GM19238 (cell line): ENCODE results near the gene ARFIP2.

Experiments used
- DNase-seq: peaks from one replicate; pipeline ENCODE4 v3.0.0; 2011; ENCODE audit warnings: low spot score; ENCODE audit not compliant: insufficient read length

The ARFIP2 gene

DNA sequence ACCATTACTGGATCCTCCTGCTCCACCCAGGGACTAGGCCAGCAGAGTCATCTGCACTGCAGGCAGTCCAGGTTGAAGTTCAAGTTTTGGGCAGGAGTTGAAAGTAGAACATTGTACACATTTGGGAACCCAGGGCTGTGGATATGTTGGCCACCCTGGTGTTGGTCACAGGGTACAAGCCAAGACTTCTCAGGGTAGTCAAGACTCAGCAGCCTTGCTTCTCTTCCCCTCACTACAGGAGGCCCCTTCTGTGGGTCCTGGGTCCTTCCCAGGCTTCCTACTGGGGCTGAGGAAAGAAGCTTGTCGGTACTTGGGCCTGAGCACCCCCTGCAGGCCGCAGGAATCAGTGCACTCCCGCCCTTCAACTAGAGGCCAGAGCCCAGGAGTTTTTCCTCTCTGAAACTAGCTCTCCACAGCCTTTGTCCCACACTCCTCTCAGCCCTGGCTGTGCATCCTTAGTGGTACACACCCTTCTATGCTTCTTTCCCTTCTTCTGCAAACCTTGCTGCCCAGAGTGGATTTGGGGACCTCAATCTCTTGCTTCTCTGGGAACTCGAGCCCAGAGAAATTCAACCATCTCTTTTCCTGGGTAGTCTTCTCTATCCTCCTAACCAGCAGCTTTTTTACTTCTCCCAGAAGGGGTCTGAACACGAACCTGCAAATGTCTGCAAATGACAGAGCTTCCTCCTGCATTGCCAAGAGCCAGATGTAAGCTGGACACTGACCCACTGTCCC is 37.7 kb downstream of the ARFIP2 start:
- peak; percentile 55 for DNase-seq

GRCh38 chr11:6442441-6442840 is 38.7 kb downstream of the ARFIP2 start:
- no peak for DNase-seq

GRCh38 chr11:6440906-6441358 is 40.2 kb downstream of the ARFIP2 start, which contains the start of gene HPX:
TSS of gene HPX (minus strand) at chr11:6440987. CDS start at chr11:6440963, 24 bp downstream.
- no peak for DNase-seq

GRCh38 chr11:6438979-6439571 is 42.1 kb downstream of the ARFIP2 start:
- no peak for DNase-seq

DNA sequence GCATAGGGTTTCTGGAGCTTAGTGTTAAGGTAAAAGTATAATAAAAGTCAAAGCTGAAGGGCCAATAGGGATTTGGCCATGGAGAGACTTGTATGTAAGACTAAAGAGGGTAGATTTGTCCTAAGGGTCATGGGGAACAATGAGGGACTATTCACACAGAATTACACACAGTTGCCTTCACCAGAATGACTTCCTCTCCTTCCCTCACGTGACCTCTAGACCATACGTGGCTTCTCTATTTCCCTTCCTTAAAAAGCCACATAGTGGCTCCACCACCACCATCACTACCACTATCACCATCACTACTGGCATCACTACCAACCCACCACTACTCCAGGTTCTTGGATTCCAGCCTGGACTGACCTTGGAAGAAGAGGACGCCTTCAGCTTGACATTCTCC is 43.1 kb downstream of the ARFIP2 start:
- no peak for DNase-seq

DNA sequence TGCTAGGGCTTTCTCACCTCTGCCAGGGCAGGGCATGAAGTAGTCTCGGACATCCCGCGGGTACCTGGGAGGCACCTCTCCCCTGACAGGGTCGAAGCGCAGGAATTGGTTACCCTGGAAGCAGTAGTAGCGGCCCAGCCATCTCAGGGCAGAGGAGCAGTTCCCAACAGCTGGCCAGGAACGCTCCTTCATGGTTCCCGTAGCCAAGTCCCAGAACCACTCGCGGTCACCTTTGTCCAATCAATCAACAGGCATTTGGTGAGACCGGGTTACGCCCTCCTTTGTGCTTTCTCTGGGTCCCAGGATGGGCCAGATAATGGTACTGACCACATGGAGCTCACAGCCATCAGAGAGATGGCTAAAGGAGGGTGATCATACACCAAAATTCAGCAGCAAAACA is 43.7 kb downstream of the ARFIP2 start:
- no peak for DNase-seq

DNA sequence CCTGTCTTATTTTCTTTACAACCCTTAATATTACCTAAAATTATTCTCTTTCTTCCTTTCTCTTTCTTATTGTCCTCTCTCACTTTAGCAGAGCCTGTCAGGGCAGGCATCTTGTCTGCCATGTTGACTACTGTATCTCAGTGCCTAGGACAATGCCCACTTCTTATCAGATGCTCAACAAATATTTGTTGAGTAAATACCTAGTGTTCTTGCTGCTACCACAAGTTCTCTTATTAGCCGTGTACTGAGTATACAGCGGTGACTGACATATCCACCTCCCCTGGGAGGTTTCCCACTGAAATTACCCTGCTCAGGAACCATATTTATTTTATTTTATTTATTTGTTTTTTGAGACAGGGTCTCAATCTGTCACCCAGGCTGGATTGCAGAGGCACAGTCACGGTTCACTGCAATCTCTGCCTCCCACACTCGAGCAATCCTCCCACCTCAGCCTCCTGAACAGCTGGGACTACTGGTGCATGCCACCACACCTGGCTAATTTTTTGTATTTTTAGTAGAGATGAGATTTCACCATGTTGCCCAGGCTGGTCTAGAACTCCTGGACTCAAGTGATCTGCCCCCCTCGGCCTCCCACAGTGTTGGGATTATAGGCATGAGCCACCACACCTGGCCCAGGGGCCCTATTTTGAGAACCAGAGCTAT is 47.0 kb downstream of the ARFIP2 start:
- no peak for DNase-seq

DNA sequence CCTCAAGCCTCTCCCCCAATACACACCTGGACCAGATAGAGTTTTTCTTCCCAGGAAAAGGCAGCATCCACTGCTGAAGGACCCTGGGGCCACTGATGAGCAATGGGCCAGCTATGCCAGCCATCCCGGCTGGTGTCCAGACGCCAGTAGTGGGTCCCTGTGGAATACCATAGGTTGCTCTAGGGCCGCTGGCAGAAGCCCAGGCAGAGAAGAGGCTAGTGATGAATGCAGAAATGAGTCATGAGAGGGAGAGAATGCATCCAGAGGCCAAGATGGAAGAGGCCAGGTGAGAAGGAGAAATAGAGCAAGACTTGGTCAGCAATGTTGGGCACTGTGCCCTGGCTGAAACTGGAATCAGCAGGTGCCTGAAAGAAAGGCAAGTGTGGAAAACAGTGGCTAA is 49.3 kb downstream of the ARFIP2 start:
- no peak for DNase-seq

- no peak for DNase-seq
Observed at GRCh38 chr11:6427516-6427915, 53.6 kb downstream of the ARFIP2 start.
